Calu3 (cell line): Measurements from ENCODE around the gene GCDH. TPM values are rescaled to one million over a fixed set of nuclear protein-coding genes. Genes with fewer than 3 reads are reported as not detected.
"Not testable (repeated sequence)": the region's sequence is repeated elsewhere in the genome, so short reads cannot be mapped to it uniquely, and the experiment has no call there.

Experiments used
- BruUV-seq: library from RNA; stranded (reverse); fragments of 400-500 nt; replicated peaks from 2 replicates; lab custom pipeline; 2021; lab: Mats Ljungman, UMichigan
- CTCF ChIA-PET: fragments of 300-600 bp; sonication (Branson Sonifier 250); formaldehyde crosslinking; loops from one replicate; lab custom pipeline; 2022; ENCODE audit warnings: antibody characterized with exemption; lab: Charles Lee
- DNase-seq: peaks from one replicate; pipeline ENCODE4 v3.0.0; 2022
- H3K27ac Mint-ChIP-seq: one replicate; pipeline ENCODE4 v1.8.0; 2022; ENCODE audit warnings: mixed read lengths; ENCODE audit not compliant: unreplicated experiment
- H3K27me3 Mint-ChIP-seq: one replicate; pipeline ENCODE4 v1.8.0; 2022; ENCODE audit warnings: mixed read lengths; ENCODE audit not compliant: unreplicated experiment
- H3K36me3 Mint-ChIP-seq: one replicate; pipeline ENCODE4 v1.8.0; 2022; ENCODE audit warnings: mild to moderate bottlenecking, moderate library complexity, mixed read lengths; ENCODE audit not compliant: insufficient read depth, unreplicated experiment
- H3K4me1 Mint-ChIP-seq: one replicate; pipeline ENCODE4 v1.8.0; 2022; ENCODE audit warnings: mild to moderate bottlenecking, low read depth, mixed read lengths; ENCODE audit not compliant: unreplicated experiment
- H3K4me3 Mint-ChIP-seq: one replicate; pipeline ENCODE4 v1.8.0; 2022; ENCODE audit warnings: mild to moderate bottlenecking, low read depth, moderate library complexity, mixed read lengths; ENCODE audit not compliant: unreplicated experiment
- H3K9me3 Mint-ChIP-seq: one replicate; pipeline ENCODE4 v1.8.0; 2022; ENCODE audit warnings: low read depth, mixed read lengths; ENCODE audit not compliant: unreplicated experiment
- CTCF ChIP-seq: fragments of 200-600 bp; IDR thresholded peaks from one replicate; pipeline ENCODE4 v1.8.0; 2022; ENCODE audit warnings: antibody characterized with exemption; ENCODE audit not compliant: unreplicated experiment
- intact Hi-C: fragments of 100-400 bp; cut with micrococcal nuclease; formaldehyde crosslinking; loops from one replicate; pipeline ENCODE4 v1.10.0; 2022; ENCODE audit not compliant: unreplicated experiment
- total RNA-seq: library from RNA; stranded (reverse); gene quantifications from 2 replicates; pipeline ENCODE4 v1.2.3, GENCODE V29; 2022

GCDH gene
- total RNA-seq, 1 experiment from 2014 or later, result 23.6 TPM

DNA sequence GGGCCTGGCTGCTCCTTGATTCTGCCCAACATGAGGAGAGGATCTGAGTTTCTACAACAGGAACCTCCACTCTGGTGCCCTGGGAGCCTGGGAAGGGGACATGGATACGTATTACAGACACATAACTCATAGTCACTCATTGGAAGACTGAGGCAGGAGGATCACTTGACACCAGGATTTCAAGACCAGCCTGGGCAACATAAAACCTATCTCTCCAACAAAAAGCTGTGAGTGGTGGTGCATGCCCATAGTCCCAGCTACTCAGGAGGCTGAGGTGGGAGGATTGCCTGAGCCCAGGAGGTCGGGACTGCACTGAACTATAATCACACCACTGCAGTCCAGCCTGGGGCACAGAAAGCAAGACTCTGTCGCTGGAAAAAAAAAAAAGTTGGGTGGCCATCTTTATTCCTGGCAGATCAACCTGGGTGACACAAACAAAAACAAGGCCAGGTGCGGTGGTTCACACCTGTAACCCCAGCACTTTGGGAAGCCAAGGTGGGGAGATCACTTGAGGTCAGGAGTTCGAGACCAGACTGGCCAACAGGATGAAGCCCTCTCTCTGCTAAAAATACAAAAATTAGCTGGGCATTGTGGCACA lies 2.9 kb upstream of the GCDH start:
- H3K4me1 Mint-ChIP-seq, result peaks cover 23% of the 10 kb centered on the region
- no peak for DNase-seq
- no peak for TF ChIP-seq CTCF
- peaks cover 27% of the 10 kb centered on the region for H3K36me3 Mint-ChIP-seq
- no peak overlapping the region for H3K4me3 Mint-ChIP-seq
- peaks cover 15% of the 10 kb centered on the region for H3K27me3 Mint-ChIP-seq
- H3K27ac Mint-ChIP-seq, result no peak overlapping the region
- intact Hi-C loops, result no loop called here
- no TSS peak for BruUV-seq
- CTCF ChIA-PET, result no interaction called here
- peaks cover 3% of the 10 kb centered on the region for H3K9me3 Mint-ChIP-seq

GRCh38 chr19:12890299-12890786 lies 617 bp upstream of the GCDH start:
- H3K4me1 Mint-ChIP-seq, result peaks cover 17% of the 10 kb centered on the region
- peak overlapping the region; percentile 71 for H3K27ac Mint-ChIP-seq
- peaks cover 29% of the 10 kb centered on the region for H3K36me3 Mint-ChIP-seq
- peaks cover 15% of the 10 kb centered on the region for H3K27me3 Mint-ChIP-seq
- H3K4me3 Mint-ChIP-seq, result peak overlapping the region; percentile 90
- H3K9me3 Mint-ChIP-seq, DNase-seq, intact Hi-C loops, BruUV-seq: not testable (repeated sequence)
- CTCF ChIA-PET, result interaction anchor here (1.1 kb wide), 2 partner anchors 9 to 47 kb away, joined by 4 read pairs; partner anchors contain the start of gene DNASE2

DNA sequence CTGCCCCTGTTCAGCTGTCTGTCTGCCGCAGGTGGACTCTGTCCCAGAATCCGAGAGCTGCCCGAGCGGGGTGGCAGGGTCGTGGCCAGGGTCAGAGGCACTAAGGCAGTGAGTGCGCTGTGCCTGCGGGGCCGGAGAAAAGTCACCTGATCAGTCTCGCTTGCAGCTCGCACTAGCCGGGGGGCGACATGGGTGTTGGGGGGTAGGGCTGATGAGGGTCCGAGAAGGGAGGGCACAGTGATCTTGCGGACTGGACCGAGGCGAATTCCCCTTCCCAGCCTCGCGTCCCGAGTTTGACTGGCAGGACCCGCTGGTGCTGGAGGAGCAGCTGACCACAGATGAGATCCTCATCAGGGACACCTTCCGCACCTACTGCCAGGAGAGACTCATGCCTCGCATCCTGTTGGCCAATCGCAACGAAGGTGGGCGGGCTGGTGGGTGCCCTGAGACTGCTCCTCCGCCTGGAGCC lies 627 bp downstream of the GCDH start:
- no peak for DNase-seq
- H3K36me3 Mint-ChIP-seq, result peaks cover 29% of the 10 kb centered on the region
- BruUV-seq, result TSS peak; percentile 47
- peak overlapping the region; percentile 90 for H3K4me3 Mint-ChIP-seq
- intact Hi-C loops, result no loop called here
- H3K27ac Mint-ChIP-seq, result no peak overlapping the region
- H3K4me1 Mint-ChIP-seq, result peaks cover 15% of the 10 kb centered on the region
- peaks cover 4% of the 10 kb centered on the region for H3K27me3 Mint-ChIP-seq
- no peaks in the 10 kb centered on the region for H3K9me3 Mint-ChIP-seq
- TF ChIP-seq CTCF, result no peak
- CTCF ChIA-PET, result interaction anchor here (0.7 to 1.1 kb wide), 3 partner anchors 10 to 46 kb away, joined by 4 read pairs; partner anchors contain the start of gene DNASE2

- no peaks in the 10 kb centered on the region for H3K27me3 Mint-ChIP-seq
- no TSS peak for BruUV-seq
- no peak for TF ChIP-seq CTCF
- no peak overlapping the region for H3K27ac Mint-ChIP-seq
- no peaks in the 10 kb centered on the region for H3K9me3 Mint-ChIP-seq
- CTCF ChIA-PET, result no interaction called here
- H3K4me1 Mint-ChIP-seq, result peaks cover 15% of the 10 kb centered on the region
- DNase-seq, result no peak
- H3K4me3 Mint-ChIP-seq, result no peak overlapping the region
- intact Hi-C loops, result no loop called here
- peaks cover 29% of the 10 kb centered on the region for H3K36me3 Mint-ChIP-seq
Measured at GRCh38 chr19:12893582-12893981, 2.6 kb downstream of the GCDH start.

- intact Hi-C loops, result no loop called here
- no peaks in the 10 kb centered on the region for H3K9me3 Mint-ChIP-seq
Measured at GRCh38 chr19:12896460-12896859, 5.5 kb downstream of the GCDH start.

More at GRCh38 chr19:12896460-12896859, 5.5 kb downstream of the GCDH start:
- TF ChIP-seq CTCF, result no peak
- H3K36me3 Mint-ChIP-seq, result peaks cover 17% of the 10 kb centered on the region
- CTCF ChIA-PET, result no interaction called here
- no peak overlapping the region for H3K4me3 Mint-ChIP-seq
- no peaks in the 10 kb centered on the region for H3K27me3 Mint-ChIP-seq
- BruUV-seq, result no TSS peak
- peaks cover 7% of the 10 kb centered on the region for H3K4me1 Mint-ChIP-seq
- H3K27ac Mint-ChIP-seq, result no peak overlapping the region
- DNase-seq, result no peak
